Measurements from ENCODE around the gene PLA2G2F.

PLA2G2F gene

DNA sequence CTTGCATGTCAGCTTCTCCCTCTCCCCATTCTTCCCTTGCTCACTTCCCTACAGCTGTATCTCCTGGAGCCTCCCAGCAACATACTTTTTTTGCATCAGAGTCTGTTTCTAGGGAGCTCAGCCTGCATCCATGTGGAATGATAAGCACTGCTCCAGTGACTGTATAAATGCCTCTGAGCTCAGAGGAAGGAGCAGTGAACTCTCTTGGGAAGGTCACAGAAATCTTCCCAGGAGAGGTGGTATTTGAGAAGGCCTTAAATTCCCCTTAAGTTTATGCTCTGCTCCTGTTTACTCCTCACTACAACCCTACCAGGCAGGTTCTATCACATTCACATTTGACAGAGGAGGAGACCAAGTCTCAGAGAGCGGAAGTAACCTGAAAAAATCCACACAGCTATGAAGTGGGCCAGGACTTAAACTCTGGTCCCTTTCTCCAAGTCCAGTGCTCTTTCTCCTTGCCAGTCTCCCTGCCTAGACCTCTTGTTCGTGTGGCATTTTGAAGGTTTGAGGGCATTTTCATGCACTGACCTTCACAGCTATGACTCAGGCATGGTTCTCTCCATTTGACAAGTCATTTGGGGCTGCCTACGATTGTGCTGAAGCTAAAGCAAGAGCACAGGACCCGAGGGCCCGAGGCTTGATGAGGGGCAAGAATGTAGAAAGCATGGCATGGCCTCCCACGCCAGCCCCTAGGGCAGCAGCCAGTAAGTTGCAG lies 41.2 kb downstream of the PLA2G2F start:
- CTCF ChIA-PET = interaction anchor here (1.0 to 5.9 kb wide), 14 partner anchors 8 to 314 kb away, joined by 3 to 49 read pairs (median 4); no protein-coding TSS in a partner anchor
- no peak for DNase-seq (ENCODE audit: extremely low spot score)
- POLR2A ChIA-PET = interaction anchor here (0.5 kb wide), 1 partner anchor 9 kb away, joined by 3 read pairs; no protein-coding TSS in a partner anchor
- TF ChIP-seq, protein P1, sequence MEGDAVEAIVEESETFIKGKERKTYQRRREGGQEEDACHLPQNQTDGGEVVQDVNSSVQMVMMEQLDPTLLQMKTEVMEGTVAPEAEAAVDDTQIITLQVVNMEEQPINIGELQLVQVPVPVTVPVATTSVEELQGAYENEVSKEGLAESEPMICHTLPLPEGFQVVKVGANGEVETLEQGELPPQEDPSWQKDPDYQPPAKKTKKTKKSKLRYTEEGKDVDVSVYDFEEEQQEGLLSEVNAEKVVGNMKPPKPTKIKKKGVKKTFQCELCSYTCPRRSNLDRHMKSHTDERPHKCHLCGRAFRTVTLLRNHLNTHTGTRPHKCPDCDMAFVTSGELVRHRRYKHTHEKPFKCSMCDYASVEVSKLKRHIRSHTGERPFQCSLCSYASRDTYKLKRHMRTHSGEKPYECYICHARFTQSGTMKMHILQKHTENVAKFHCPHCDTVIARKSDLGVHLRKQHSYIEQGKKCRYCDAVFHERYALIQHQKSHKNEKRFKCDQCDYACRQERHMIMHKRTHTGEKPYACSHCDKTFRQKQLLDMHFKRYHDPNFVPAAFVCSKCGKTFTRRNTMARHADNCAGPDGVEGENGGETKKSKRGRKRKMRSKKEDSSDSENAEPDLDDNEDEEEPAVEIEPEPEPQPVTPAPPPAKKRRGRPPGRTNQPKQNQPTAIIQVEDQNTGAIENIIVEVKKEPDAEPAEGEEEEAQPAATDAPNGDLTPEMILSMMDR (IDR thresholded peaks at IDR 0.05; ENCODE audit: control extremely low read depth, extremely low read depth, low read depth, missing control alignments) = no peak

DNA sequence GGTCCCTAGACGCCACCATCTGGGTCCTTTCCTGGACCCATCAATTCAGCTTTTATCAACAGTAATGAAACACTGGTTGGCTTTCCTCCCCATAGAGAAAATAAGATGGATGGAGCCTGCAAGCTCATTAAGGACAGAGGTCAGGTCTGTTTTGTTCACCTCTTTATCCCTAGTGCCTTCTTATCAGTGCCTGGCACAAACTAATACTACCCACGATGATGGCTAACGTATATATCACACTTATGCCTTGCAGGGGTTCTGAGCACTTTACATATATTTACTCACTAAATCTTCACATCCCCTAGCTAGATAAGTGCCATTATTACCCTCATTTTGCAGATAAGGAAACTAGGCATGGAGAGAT lies 41.7 kb downstream of the PLA2G2F start:
- DNase-seq (ENCODE audit: extremely low spot score) = no peak
- POLR2A ChIA-PET = no interaction called here
- CTCF ChIA-PET = interaction anchor here (1.0 to 5.9 kb wide), 6 partner anchors 11 to 118 kb away, joined by 3 to 49 read pairs (median 4); no protein-coding TSS in a partner anchor
- TF ChIP-seq, protein P1 (IDR thresholded peaks at IDR 0.05; ENCODE audit: control extremely low read depth, extremely low read depth, low read depth, missing control alignments) = no peak

DNA sequence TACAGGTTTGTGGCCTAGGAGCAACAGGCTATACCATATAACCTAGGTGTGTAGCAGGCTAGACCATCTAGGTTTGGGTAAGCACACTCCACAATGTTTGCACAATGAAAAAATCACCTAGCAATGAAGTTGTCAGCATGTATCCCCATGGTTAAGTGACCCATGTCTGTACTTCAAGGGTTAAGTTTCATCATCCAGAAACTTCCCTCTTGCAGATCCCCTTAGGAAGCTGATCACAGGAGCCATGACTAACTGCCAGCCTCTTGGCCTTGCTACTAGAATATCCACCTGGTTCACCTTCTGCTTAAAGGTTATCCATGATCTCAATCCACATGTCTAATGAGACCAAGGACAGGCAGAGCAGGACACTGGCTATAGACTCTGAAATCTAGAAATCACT lies 43.3 kb downstream of the PLA2G2F start:
- no peak for DNase-seq (ENCODE audit: extremely low spot score)
- ChIA-PET CTCF (interaction anchor here (1.7 to 5.9 kb wide), 4 partner anchors 13 to 312 kb away, joined by 3 to 49 read pairs (median 4); no protein-coding TSS in a partner anchor), POLR2A (no interaction called here)
- TF ChIP-seq, protein P1 (IDR thresholded peaks at IDR 0.05; ENCODE audit: control extremely low read depth, extremely low read depth, low read depth, missing control alignments) = no peak

DNA sequence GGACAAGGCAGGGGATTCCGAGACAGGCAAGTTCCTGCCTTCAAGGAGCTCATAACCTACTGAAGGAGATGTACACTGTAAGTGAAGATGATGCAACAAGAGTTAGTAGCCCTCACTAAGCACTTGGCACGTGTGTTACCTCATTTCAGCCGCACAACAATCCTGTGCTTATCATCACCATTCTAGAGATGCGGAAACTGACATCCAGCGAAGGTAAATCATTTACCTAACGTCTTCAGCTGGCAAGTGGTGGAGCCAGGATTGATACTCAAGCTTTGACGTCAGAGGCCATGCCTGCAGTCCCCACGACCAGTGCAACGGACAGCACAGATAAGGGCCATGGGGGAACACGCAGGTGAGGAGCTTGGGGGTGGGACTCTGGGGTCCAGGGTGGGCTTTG lies 43.9 kb downstream of the PLA2G2F start:
- TF ChIP-seq, protein P1 (IDR thresholded peaks at IDR 0.05; ENCODE audit: control extremely low read depth, extremely low read depth, low read depth, missing control alignments) = no peak
- POLR2A ChIA-PET = no interaction called here
- CTCF ChIA-PET = interaction anchor here (0.9 to 2.3 kb wide), 7 partner anchors 10 to 311 kb away, joined by 3 to 5 read pairs (median 4); no protein-coding TSS in a partner anchor
- DNase-seq (ENCODE audit: extremely low spot score) = no peak

DNA sequence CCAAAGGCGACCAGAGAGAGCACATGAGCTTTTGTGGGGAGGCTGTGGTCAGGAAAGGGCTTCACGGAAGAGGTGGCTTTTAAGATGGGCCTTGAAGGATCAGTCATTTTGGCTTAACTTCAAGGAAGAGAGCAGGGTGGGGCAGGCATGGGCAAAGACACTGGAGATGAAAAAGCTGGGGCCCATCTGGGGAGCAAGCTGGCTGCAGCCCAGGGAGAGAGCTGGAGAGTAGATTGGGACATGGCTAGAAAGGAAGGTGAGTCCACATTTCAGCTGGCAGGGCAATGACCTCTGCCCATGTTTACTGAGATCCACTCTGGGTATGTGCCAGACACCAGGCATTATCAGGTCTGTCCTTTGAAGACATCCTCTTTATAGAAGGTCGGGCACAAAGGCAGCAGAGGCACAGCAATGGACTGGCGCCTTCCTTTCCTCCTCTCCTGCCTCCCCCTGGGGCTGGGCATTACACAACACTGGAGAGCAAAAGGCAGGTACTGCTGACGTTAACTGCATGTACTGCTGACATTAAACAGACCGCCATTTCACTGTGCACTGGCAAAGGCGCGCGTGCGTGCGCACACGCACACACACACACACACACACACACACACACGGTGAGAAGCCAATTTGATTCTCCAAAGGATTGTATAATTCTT lies 44.6 kb downstream of the PLA2G2F start:
- TF ChIP-seq, protein P1 (IDR thresholded peaks at IDR 0.05; ENCODE audit: control extremely low read depth, extremely low read depth, low read depth, missing control alignments) = no peak
- ChIA-PET CTCF (interaction anchor here (0.7 to 2.3 kb wide), 8 partner anchors 9 to 311 kb away, joined by 3 to 5 read pairs (median 4); no protein-coding TSS in a partner anchor), POLR2A (no interaction called here)
- no peak for DNase-seq (ENCODE audit: extremely low spot score)

DNA sequence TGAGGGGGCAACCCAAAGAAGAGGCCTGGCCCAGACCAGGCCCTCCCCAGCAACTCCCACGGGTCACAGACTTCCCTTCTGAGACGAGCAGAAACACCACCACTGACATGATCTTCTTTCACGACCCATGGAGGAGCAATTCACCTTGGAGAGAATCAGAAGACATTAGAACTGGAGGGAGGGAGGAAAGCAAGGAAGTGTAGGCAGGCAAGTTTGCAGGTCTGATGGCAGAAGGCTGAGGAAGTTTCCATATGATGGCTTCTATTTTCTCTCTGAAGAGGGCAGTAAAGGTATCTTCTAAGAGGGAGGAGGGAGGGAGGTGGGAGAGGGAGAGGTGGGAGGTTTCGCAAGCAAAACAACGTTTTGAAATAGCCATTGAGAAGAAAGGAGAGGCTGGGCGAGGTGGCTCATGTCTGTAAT lies 45.4 kb downstream of the PLA2G2F start:
- ChIA-PET CTCF (no interaction called here), POLR2A (no interaction called here)
- no peak for DNase-seq (ENCODE audit: extremely low spot score)
- TF ChIP-seq, protein P1 (IDR thresholded peaks at IDR 0.05; ENCODE audit: control extremely low read depth, extremely low read depth, low read depth, missing control alignments) = no peak
